A549 (cell line): ENCODE results near the gene FOXK1. TPM values are rescaled to one million over a fixed set of nuclear protein-coding genes. Genes with fewer than 3 reads are reported as not detected.

ENCODE experiments used
- ATAC-seq, 2 experiments: fragments of 200-7000 bp in 1 of 2; fragments of >200 bp in 1 of 2; cut with Nextera tagmentation in 1 of 2; cut with Tn5 transposase in 1 of 2; 3 replicates each; pipeline versions ENCODE4 v1.8.0 to v1.9.1; 2018 to 2020; ENCODE audit warnings: mild to moderate bottlenecking in 1 of 2, moderate library complexity in 1 of 2
- CTCF ChIA-PET: fragments of 300-600 bp; sonication (Branson Sonifier 250); formaldehyde crosslinking; extraction: SDS; loops from one replicate; lab custom pipeline; 2021; ENCODE audit warnings: antibody characterized with exemption, inconsistent platforms; lab: Yijun Ruan, JAX
- POLR2A ChIA-PET: fragments of 350-600 bp; formaldehyde crosslinking; extraction: SDS; loops from one replicate; lab custom pipeline; 2021; ENCODE audit warnings: antibody characterized with exemption, inconsistent platforms; lab: Yijun Ruan, JAX
- DNase-seq, 2 experiments: peaks; one replicate each; pipeline versions ENCODE4 v3.0.0 to v3.0.0-alpha.2; 2011 to 2016; ENCODE audit warnings: low read depth in 1 of 2, low spot score in 1 of 2
- FAIRE-seq: peaks from 2 replicates; lab custom pipeline; 2011; peaks lifted over from hg19 to GRCh38; lab: Jason Lieb, UNC
- H3K27ac ChIP-seq, 2 experiments: fragments of >200 bp; sonication (Bioruptor Twin); formaldehyde crosslinking; 3 replicates each; pipeline ENCODE4 v1.5.1; 2016 to 2017
- H3K4me1 ChIP-seq: fragments of >200 bp; sonication (Bioruptor Twin); formaldehyde crosslinking; 3 replicates; pipeline ENCODE4 v1.6.1; 2016
- H3K4me2 ChIP-seq: fragments of >200 bp; sonication (Bioruptor Twin); formaldehyde crosslinking; 3 replicates; pipeline ENCODE4 v1.6.1; 2016
- H3K4me3 ChIP-seq: fragments of >200 bp; sonication (Bioruptor Twin); formaldehyde crosslinking; 3 replicates; pipeline ENCODE4 v1.5.1; 2016
- H3K9me3 ChIP-seq: fragments of >200 bp; sonication (Bioruptor Twin); formaldehyde crosslinking; 3 replicates; pipeline ENCODE4 v1.6.1; 2016
- BHLHE40 ChIP-seq: IDR thresholded peaks from 2 replicates; pipeline ENCODE4 v1.6.1; 2012; ENCODE audit warnings: low read depth, low read length, inconsistent platforms
- CBX2 ChIP-seq: fragments of 200-600 bp; sonication (generic); IDR thresholded peaks from 2 replicates; pipeline ENCODE4 v1.6.1; 2016; ENCODE audit warnings: low read depth, mild to moderate bottlenecking, borderline replicate concordance
- CEBPB ChIP-seq, 2 experiments: fragments of >200 bp in 1 of 2; sonication (Bioruptor Twin) in 1 of 2; formaldehyde crosslinking in 1 of 2; IDR thresholded peaks; 2 replicates each; pipeline ENCODE4 v1.6.1; 2012 to 2016
- EHF ChIP-seq: fragments of 250-450 bp; sonication (Bioruptor Pico); IDR thresholded peaks from 2 replicates; pipeline ENCODE4 v1.5.0; 2020; ENCODE audit warnings: mild to moderate bottlenecking
- FOXS1 ChIP-seq: fragments of 250-450 bp; sonication (Bioruptor Pico); IDR thresholded peaks from 2 replicates; pipeline ENCODE4 v1.5.0; 2020; ENCODE audit warnings: mild to moderate bottlenecking, moderate library complexity
- HOXB5 ChIP-seq: fragments of 250-450 bp; sonication (Bioruptor Pico); IDR thresholded peaks from 2 replicates; pipeline ENCODE4 v1.5.0; 2020; ENCODE audit warnings: mild to moderate bottlenecking, moderate library complexity
- NPAS2 ChIP-seq: fragments of 250-450 bp; sonication (Bioruptor Pico); IDR thresholded peaks from 2 replicates; pipeline ENCODE4 v1.8.0; 2022; ENCODE audit warnings: mild to moderate bottlenecking, moderate library complexity, borderline replicate concordance
- NR3C1 ChIP-seq: fragments of >200 bp; sonication (Bioruptor Twin); formaldehyde crosslinking; IDR thresholded peaks from 3 replicates; pipeline ENCODE4 v1.6.1; 2017
- RARB ChIP-seq: fragments of 250-450 bp; sonication (Bioruptor Pico); IDR thresholded peaks from 2 replicates; pipeline ENCODE4 v1.8.0; 2021; ENCODE audit warnings: mild to moderate bottlenecking, moderate library complexity
- RCOR1 ChIP-seq: fragments of 150-350 bp; IDR thresholded peaks from 2 replicates; pipeline ENCODE4 v1.6.1; 2014; ENCODE audit warnings: antibody characterized with exemption, low read length, low read depth
- SMC3 ChIP-seq: fragments of >200 bp; sonication (Bioruptor Twin); formaldehyde crosslinking; IDR thresholded peaks from 3 replicates; pipeline ENCODE4 v1.6.1; 2018; ENCODE audit warnings: inconsistent platforms
- TP53 ChIP-seq: fragments of 250-450 bp; sonication (Bioruptor Pico); IDR thresholded peaks from 2 replicates; pipeline ENCODE4 v1.5.0; 2021; ENCODE audit warnings: mild to moderate bottlenecking, moderate library complexity
- ZFP36 ChIP-seq: fragments of 450-650 bp; IDR thresholded peaks from 2 replicates; pipeline ENCODE4 v1.6.1; 2014; ENCODE audit warnings: borderline replicate concordance; ENCODE audit not compliant: partially characterized antibody
- ZNF302 ChIP-seq: fragments of 250-450 bp; sonication (Bioruptor Pico); IDR thresholded peaks from 2 replicates; pipeline ENCODE4 v1.9.0; 2021; ENCODE audit warnings: inconsistent platforms, mild to moderate bottlenecking, moderate library complexity
- ZSCAN20 ChIP-seq: fragments of 250-450 bp; sonication (Bioruptor Pico); IDR thresholded peaks from 2 replicates; pipeline ENCODE4 v1.8.0; 2022; ENCODE audit warnings: mild to moderate bottlenecking, moderate library complexity
- WGBS: methylation state at CpG from one replicate; pipeline ENCODE4 v1.1.6; 2017; ENCODE audit errors: missing lambda C conversion rate; 5-methylcytosine and 5-hydroxymethylcytosine counted together
- polyA plus RNA-seq, 4 experiments: library from polyadenylated mRNA; depleted of rRNA in 3 of 4; stranded (reverse); fragments of >200 nt; fragmentation: RNase III in 1 of 4; extraction: RNeasy Plus Mini Kit Qiagen cat#74134 plus additional on column Dnase treatment in 1 of 4; gene quantifications; 2 replicates in 3 of 4; 3 replicates in 1 of 4; pipeline ENCODE4 v1.2.3, GENCODE V29; 2011 to 2017
- TF ChIP-seq, protein P1 (sequence below): fragments of 450-650 bp; IDR thresholded peaks from 2 replicates; pipeline ENCODE4 v1.6.1; 2014; ENCODE audit warnings: antibody characterized with exemption
- TF ChIP-seq, protein P2 (sequence below): fragments of 200-600 bp; sonication (generic); IDR thresholded peaks from 2 replicates; pipeline ENCODE4 v1.6.1; 2016; ENCODE audit warnings: antibody characterized with exemption, mild to moderate bottlenecking, moderate library complexity
- TF ChIP-seq, protein P3 (sequence below): fragments of 250-450 bp; sonication (Bioruptor Pico); IDR thresholded peaks from 2 replicates; pipeline ENCODE4 v1.5.0; 2020; ENCODE audit warnings: low read depth, mild to moderate bottlenecking, moderate library complexity
- TF ChIP-seq, protein P4 (sequence below): fragments of >200 bp; sonication (Bioruptor Twin); formaldehyde crosslinking; IDR thresholded peaks from 3 replicates; pipeline ENCODE4 v1.6.1; 2016
- TF ChIP-seq, protein P5 (sequence below): IDR thresholded peaks from 2 replicates; pipeline ENCODE4 v1.6.1; 2012
- TF ChIP-seq, protein P6 (sequence below): fragments of 250-450 bp; sonication (Bioruptor Pico); IDR thresholded peaks from 2 replicates; pipeline ENCODE4 v1.5.0; 2021; ENCODE audit warnings: mild to moderate bottlenecking, moderate library complexity, borderline replicate concordance

The FOXK1 gene
- polyA plus RNA-seq, 2 of the 4 experiments (the other 2 are of a cell fraction): 6.8 to 10.9 TPM

DNA sequence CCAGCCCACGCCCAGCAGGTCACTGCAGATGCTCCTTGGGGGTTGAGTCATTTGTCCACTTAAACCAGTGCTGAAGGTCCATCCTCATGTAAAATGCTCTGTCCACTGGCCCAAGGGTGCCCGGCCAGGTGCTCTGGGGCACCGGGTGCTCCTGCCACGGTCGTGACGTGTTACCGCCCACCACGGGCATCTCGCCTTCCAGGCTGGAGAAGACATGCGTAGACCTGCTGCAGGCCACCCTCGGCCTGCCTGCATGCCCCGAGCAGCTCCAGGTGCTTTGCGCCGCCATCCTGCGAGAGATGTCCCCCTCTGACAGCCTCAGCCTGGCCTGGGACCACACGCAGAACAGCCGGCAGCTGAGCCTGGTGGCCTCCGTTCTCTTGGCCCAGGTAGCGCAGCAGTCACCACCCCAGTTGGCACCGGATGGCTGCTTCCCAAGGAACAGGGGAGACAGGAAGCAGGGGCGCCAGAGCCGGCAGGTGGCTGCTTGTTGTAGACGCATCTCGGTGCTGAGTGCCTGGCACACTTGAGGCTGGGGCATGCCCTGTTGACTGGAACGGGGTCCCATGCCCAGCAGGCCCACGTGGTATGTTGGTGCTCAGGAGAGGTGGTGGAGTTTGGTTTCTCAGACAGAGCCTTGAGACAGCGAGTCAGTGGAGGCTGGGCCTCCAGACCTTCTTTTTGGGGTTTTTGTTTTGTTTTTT, 99.4 kb downstream of the FOXK1 start:
- H3K4me3 ChIP-seq: no peak overlapping the region
- ChIA-PET CTCF (interaction anchor here (1.0 to 2.0 kb wide), 3 partner anchors 10 to 393 kb away, joined by 3 to 13 read pairs (median 3); no protein-coding TSS in a partner anchor), POLR2A (no interaction called here)
- peaks cover 4% of the 10 kb centered on the region; the same call in 1 of the 3 replicates for H3K4me1 ChIP-seq
- no peak for ATAC-seq
- no peak overlapping the region for H3K4me2 ChIP-seq
- TF ChIP-seq RARB (CRISPR knock-in tag) (no peak), CBX2 (no peak), EHF (CRISPR knock-in tag) (no peak), SMC3 (no peak)
- 94% methylated on average over 24 of the region's 27 CpGs for WGBS
- H3K9me3 ChIP-seq: no peaks in the 10 kb centered on the region
- FAIRE-seq: no peak
- H3K27ac ChIP-seq: no peak overlapping the region
- no peak for DNase-seq

DNA sequence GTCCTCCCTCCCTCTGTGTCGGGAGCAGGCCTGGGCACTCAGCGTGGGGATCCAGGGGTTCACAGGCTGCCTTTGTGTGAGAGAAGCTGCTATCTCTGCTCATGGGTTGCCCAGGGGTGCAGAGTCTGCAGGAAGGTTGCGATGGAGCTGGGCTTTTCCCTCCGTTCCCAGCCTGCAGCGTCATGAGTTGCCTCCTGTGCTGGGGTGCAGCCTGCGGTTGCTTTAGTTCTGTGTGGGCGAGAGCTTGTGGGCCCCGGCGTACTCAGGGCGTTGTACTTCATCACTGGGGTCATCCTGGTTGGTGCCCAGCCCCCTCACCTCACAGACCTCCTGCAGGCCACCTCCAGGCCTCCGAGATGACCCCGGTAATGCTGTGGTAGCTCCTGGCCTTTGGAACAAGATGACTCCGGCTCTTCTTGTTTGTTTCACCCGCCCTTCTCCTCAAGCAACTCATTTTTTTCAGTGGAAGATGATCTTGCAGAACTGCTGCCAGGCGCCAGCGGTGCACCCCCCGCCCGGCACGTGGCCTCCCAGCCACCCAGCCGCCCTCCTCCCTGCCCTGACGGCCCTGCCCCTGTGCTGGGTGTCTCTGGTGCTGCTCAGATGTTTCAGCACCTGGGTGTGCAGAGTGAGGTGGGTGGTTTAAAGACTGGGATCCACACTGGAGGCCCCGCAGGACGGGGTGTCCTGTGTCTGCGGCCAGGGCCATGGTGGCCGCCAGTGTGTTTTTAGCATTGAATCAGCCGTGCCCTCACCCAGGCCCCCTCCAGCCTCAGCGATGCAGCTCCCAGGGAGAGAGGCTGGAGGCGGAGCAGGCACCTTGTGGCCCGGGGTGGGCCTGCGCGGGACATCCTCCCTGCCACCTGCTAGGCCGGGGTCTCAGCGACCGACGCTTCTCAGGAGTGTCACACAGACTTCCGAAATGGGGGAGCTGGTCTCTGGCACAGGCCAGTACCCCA, 100.5 kb downstream of the FOXK1 start:
- FAIRE-seq: no peak
- Histone ChIP-seq H3K9me3 (no peaks in the 10 kb centered on the region), H3K4me3 (no peak overlapping the region), H3K27ac (no peak overlapping the region), H3K4me1 (no peaks in the 10 kb centered on the region), H3K4me2 (no peak overlapping the region)
- POLR2A ChIA-PET: no interaction called here
- CTCF ChIA-PET: interaction anchor here (1.3 to 2.0 kb wide), 3 partner anchors 9 to 392 kb away, joined by 3 to 13 read pairs (median 3); no protein-coding TSS in a partner anchor
- no peak for ATAC-seq
- no peak for DNase-seq
- TF ChIP-seq CEBPB (IDR thresholded peaks at IDR 0.05): no peak
- no peak for TF ChIP-seq ZSCAN20
- no peak for TF ChIP-seq SMC3
- TF ChIP-seq, protein P1, sequence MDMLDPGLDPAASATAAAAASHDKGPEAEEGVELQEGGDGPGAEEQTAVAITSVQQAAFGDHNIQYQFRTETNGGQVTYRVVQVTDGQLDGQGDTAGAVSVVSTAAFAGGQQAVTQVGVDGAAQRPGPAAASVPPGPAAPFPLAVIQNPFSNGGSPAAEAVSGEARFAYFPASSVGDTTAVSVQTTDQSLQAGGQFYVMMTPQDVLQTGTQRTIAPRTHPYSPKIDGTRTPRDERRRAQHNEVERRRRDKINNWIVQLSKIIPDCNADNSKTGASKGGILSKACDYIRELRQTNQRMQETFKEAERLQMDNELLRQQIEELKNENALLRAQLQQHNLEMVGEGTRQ: no peak
- no peak for TF ChIP-seq HOXB5
- TF ChIP-seq TP53 (CRISPR knock-in tag): no peak
- no peak for TF ChIP-seq ZFP36
- no peak for TF ChIP-seq RCOR1
- TF ChIP-seq NPAS2 (CRISPR knock-in tag): no peak
- TF ChIP-seq, protein P2, sequence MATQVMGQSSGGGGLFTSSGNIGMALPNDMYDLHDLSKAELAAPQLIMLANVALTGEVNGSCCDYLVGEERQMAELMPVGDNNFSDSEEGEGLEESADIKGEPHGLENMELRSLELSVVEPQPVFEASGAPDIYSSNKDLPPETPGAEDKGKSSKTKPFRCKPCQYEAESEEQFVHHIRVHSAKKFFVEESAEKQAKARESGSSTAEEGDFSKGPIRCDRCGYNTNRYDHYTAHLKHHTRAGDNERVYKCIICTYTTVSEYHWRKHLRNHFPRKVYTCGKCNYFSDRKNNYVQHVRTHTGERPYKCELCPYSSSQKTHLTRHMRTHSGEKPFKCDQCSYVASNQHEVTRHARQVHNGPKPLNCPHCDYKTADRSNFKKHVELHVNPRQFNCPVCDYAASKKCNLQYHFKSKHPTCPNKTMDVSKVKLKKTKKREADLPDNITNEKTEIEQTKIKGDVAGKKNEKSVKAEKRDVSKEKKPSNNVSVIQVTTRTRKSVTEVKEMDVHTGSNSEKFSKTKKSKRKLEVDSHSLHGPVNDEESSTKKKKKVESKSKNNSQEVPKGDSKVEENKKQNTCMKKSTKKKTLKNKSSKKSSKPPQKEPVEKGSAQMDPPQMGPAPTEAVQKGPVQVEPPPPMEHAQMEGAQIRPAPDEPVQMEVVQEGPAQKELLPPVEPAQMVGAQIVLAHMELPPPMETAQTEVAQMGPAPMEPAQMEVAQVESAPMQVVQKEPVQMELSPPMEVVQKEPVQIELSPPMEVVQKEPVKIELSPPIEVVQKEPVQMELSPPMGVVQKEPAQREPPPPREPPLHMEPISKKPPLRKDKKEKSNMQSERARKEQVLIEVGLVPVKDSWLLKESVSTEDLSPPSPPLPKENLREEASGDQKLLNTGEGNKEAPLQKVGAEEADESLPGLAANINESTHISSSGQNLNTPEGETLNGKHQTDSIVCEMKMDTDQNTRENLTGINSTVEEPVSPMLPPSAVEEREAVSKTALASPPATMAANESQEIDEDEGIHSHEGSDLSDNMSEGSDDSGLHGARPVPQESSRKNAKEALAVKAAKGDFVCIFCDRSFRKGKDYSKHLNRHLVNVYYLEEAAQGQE: no peak
- TF ChIP-seq, protein P3, sequence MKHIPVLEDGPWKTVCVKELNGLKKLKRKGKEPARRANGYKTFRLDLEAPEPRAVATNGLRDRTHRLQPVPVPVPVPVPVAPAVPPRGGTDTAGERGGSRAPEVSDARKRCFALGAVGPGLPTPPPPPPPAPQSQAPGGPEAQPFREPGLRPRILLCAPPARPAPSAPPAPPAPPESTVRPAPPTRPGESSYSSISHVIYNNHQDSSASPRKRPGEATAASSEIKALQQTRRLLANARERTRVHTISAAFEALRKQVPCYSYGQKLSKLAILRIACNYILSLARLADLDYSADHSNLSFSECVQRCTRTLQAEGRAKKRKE (CRISPR knock-in tag): no peak
- TF ChIP-seq, protein P4, sequence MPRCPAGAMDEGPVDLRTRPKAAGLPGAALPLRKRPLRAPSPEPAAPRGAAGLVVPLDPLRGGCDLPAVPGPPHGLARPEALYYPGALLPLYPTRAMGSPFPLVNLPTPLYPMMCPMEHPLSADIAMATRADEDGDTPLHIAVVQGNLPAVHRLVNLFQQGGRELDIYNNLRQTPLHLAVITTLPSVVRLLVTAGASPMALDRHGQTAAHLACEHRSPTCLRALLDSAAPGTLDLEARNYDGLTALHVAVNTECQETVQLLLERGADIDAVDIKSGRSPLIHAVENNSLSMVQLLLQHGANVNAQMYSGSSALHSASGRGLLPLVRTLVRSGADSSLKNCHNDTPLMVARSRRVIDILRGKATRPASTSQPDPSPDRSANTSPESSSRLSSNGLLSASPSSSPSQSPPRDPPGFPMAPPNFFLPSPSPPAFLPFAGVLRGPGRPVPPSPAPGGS: no peak
- TF ChIP-seq, protein P5, sequence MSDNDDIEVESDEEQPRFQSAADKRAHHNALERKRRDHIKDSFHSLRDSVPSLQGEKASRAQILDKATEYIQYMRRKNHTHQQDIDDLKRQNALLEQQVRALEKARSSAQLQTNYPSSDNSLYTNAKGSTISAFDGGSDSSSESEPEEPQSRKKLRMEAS: no peak
- no peak for TF ChIP-seq NR3C1
- no peak for TF ChIP-seq BHLHE40
- no peak for TF ChIP-seq RARB (CRISPR knock-in tag)
- TF ChIP-seq ZNF302 (CRISPR knock-in tag): no peak
- TF ChIP-seq CBX2: no peak
- TF ChIP-seq FOXS1 (CRISPR knock-in tag): no peak
- TF ChIP-seq, protein P6, sequence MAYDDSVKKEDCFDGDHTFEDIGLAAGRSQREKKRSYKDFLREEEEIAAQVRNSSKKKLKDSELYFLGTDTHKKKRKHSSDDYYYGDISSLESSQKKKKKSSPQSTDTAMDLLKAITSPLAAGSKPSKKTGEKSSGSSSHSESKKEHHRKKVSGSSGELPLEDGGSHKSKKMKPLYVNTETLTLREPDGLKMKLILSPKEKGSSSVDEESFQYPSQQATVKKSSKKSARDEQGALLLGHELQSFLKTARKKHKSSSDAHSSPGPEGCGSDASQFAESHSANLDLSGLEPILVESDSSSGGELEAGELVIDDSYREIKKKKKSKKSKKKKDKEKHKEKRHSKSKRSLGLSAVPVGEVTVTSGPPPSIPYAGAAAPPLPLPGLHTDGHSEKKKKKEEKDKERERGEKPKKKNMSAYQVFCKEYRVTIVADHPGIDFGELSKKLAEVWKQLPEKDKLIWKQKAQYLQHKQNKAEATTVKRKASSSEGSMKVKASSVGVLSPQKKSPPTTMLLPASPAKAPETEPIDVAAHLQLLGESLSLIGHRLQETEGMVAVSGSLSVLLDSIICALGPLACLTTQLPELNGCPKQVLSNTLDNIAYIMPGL (CRISPR knock-in tag): no peak
- WGBS: 92% methylated on average over 29 of the region's 36 CpGs
